B cell (primary cell): ENCODE measurements around the gene COQ3.

Experiments
- EZH2 ChIP-seq: IDR thresholded peaks from 2 replicates; pipeline ENCODE4 v1.6.1; 2012; ENCODE audit warnings: borderline replicate concordance, low read depth, mild to moderate bottlenecking, moderate library complexity, low read length; ENCODE audit not compliant: insufficient read depth, poor library complexity, severe bottlenecking
- TF ChIP-seq, protein P1 (sequence below): fragments of 200-600 bp; IDR thresholded peaks from one replicate; pipeline ENCODE4 v1.8.0; 2022; ENCODE audit warnings: antibody characterized with exemption, mild to moderate bottlenecking

GRCh38 chr6:99347804-99348203, 46.2 kb downstream of the COQ3 start:
- TF ChIP-seq, protein P1, sequence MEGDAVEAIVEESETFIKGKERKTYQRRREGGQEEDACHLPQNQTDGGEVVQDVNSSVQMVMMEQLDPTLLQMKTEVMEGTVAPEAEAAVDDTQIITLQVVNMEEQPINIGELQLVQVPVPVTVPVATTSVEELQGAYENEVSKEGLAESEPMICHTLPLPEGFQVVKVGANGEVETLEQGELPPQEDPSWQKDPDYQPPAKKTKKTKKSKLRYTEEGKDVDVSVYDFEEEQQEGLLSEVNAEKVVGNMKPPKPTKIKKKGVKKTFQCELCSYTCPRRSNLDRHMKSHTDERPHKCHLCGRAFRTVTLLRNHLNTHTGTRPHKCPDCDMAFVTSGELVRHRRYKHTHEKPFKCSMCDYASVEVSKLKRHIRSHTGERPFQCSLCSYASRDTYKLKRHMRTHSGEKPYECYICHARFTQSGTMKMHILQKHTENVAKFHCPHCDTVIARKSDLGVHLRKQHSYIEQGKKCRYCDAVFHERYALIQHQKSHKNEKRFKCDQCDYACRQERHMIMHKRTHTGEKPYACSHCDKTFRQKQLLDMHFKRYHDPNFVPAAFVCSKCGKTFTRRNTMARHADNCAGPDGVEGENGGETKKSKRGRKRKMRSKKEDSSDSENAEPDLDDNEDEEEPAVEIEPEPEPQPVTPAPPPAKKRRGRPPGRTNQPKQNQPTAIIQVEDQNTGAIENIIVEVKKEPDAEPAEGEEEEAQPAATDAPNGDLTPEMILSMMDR = no peak
- no peak for TF ChIP-seq EZH2
